ENCODE results near the gene UPF3A.

- TF ChIP-seq CTCF (IDR thresholded peaks at IDR 0.05) (no peak), EP300 (IDR thresholded peaks at IDR 0.05) (no peak), POLR2AphosphoS5 (IDR thresholded peaks at IDR 0.05) (no peak)
Measured at GRCh38 chr13:114319441-114319913, 38.1 kb downstream of the UPF3A start.

All from upper lobe of left lung (tissue), 4 donors.